GM12878 (cell line): ENCODE measurements around the gene GREB1. TPM values are rescaled to one million over a fixed set of nuclear protein-coding genes. Genes with fewer than 3 reads are reported as not detected.

Source experiments
- ATAC-seq: fragments of 200-7000 bp; cut with Tn5 transposase; 3 replicates; pipeline ENCODE4 v1.9.1; 2020; ENCODE audit warnings: mild to moderate bottlenecking, moderate library complexity
- BruUV-seq: library from RNA; stranded (reverse); fragments of 400-500 nt; replicated peaks from 2 replicates; lab custom pipeline; 2021; lab: Mats Ljungman, UMichigan
- CTCF ChIA-PET: fragments of 300-600 bp; sonication (Branson Sonifier 250); formaldehyde crosslinking; extraction: SDS; loops from one replicate; lab custom pipeline; 2021; ENCODE audit warnings: inconsistent platforms; lab: Yijun Ruan, JAX
- POLR2A ChIA-PET: fragments of 350-600 bp; formaldehyde crosslinking; extraction: SDS; loops from one replicate; lab custom pipeline; 2021; ENCODE audit warnings: inconsistent platforms; lab: Charles Lee
- RAD21 ChIA-PET: fragments of 300-600 bp; sonication (Branson Sonifier 250); formaldehyde crosslinking; loops from one replicate; lab custom pipeline; 2023; ENCODE audit warnings: antibody characterized with exemption; ENCODE audit not compliant: unreplicated experiment; lab: Charles Lee
- SMC1A ChIA-PET: fragments of 300-600 bp; sonication (Branson Sonifier 250); formaldehyde crosslinking; loops from one replicate; lab custom pipeline; 2023; ENCODE audit not compliant: unreplicated experiment, uncharacterized antibody; lab: Charles Lee
- DNase-seq: peaks from one replicate; pipeline ENCODE4 v3.0.0-alpha.2; 2011; ENCODE audit warnings: low read depth, low spot score
- FAIRE-seq: peaks from 3 replicates; lab custom pipeline; 2011; peaks lifted over from hg19 to GRCh38; lab: Jason Lieb, UNC
- H2AFZ ChIP-seq: 2 replicates; pipeline ENCODE4 v1.6.0; 2011; ENCODE audit warnings: low read depth, low read length, control low read depth; ENCODE audit not compliant: control insufficient read depth
- H3K27ac ChIP-seq: 2 replicates; pipeline ENCODE4 v1.5.1; 2011; ENCODE audit warnings: control low read depth; ENCODE audit not compliant: control insufficient read depth, insufficient read depth
- H3K27me3 ChIP-seq, 2 experiments: replicated peaks in 1 of 2; 2 replicates each; pipeline versions ENCODE4 v1.6.0 to v1.6.1; 2011; ENCODE audit warnings: low read length in 1 of 2; ENCODE audit not compliant: control insufficient read depth in 2 of 2, insufficient read depth in 2 of 2
- H3K36me3 ChIP-seq, 2 experiments: 2 replicates each; pipeline ENCODE4 v1.5.1; 2011; ENCODE audit warnings: low read length in 1 of 2; ENCODE audit not compliant: control insufficient read depth in 2 of 2, insufficient read depth in 2 of 2
- H3K4me1 ChIP-seq: 2 replicates; pipeline ENCODE4 v1.6.1; 2011; ENCODE audit warnings: mild to moderate bottlenecking, low read length, moderate library complexity, mixed read lengths; ENCODE audit not compliant: control insufficient read depth, insufficient read depth
- H3K4me2 ChIP-seq: 2 replicates; pipeline ENCODE4 v1.6.0; 2011; ENCODE audit warnings: control low read depth; ENCODE audit not compliant: control insufficient read depth, insufficient read depth
- H3K4me3 ChIP-seq: fragments of 200-600 bp; sonication (generic); 2 replicates; pipeline ENCODE4 v1.5.1; 2016
- H3K79me2 ChIP-seq: 2 replicates; pipeline ENCODE4 v1.6.0; 2011; ENCODE audit warnings: low read length; ENCODE audit not compliant: control insufficient read depth, insufficient read depth
- H3K9ac ChIP-seq: 2 replicates; pipeline ENCODE4 v1.8.0; 2011; ENCODE audit warnings: low read length, control low read depth, mixed read lengths; ENCODE audit not compliant: control insufficient read depth, insufficient read depth
- H3K9me3 ChIP-seq: replicated peaks from 3 replicates; pipeline ENCODE4 v1.5.1; 2011; ENCODE audit warnings: mild to moderate bottlenecking, low read length; ENCODE audit not compliant: control insufficient read depth, insufficient read depth
- H4K20me1 ChIP-seq: 2 replicates; pipeline ENCODE4 v1.6.0; 2011; ENCODE audit not compliant: control insufficient read depth, insufficient read depth
- CREB1 ChIP-seq: IDR thresholded peaks from 2 replicates; pipeline ENCODE4 v1.6.1; 2012; ENCODE audit warnings: low read depth, mild to moderate bottlenecking, inconsistent platforms
- GABPA ChIP-seq: IDR thresholded peaks from 2 replicates; pipeline ENCODE4 v1.6.1; 2014; ENCODE audit warnings: antibody characterized with exemption, low read depth, mild to moderate bottlenecking, inconsistent platforms
- MLLT1 ChIP-seq: fragments of 450-650 bp; IDR thresholded peaks from 2 replicates; pipeline ENCODE4 v1.6.1; 2016; ENCODE audit warnings: mild to moderate bottlenecking
- NFXL1 ChIP-seq: fragments of 450-650 bp; IDR thresholded peaks from 2 replicates; pipeline ENCODE4 v1.6.1; 2017; ENCODE audit warnings: antibody characterized with exemption, mild to moderate bottlenecking, borderline replicate concordance
- NRF1 ChIP-seq: conservative IDR thresholded peaks from 2 replicates; pipeline ENCODE4 v1.6.1; 2011; ENCODE audit warnings: mild to moderate bottlenecking, low read depth, low read length, improper control_type of control experiment
- SIX5 ChIP-seq: IDR thresholded peaks from 2 replicates; pipeline ENCODE4 v1.6.1; 2011; ENCODE audit warnings: mild to moderate bottlenecking, low read depth, low read length, moderate library complexity; ENCODE audit not compliant: severe bottlenecking
- ZBTB11 ChIP-seq: fragments of 450-650 bp; formaldehyde crosslinking; IDR thresholded peaks from 2 replicates; pipeline ENCODE4 v1.5.0; 2022; ENCODE audit warnings: mild to moderate bottlenecking, missing genetic modification characterization
- ZBTB4 ChIP-seq: fragments of 450-650 bp; formaldehyde crosslinking; IDR thresholded peaks from 2 replicates; pipeline ENCODE4 v1.4.0; 2022; ENCODE audit warnings: mild to moderate bottlenecking, moderate library complexity
- ZNF217 ChIP-seq: fragments of 450-650 bp; IDR thresholded peaks from 2 replicates; pipeline ENCODE4 v1.6.1; 2017; ENCODE audit warnings: antibody characterized with exemption, mild to moderate bottlenecking
- WGBS: methylation state at CpG from one replicate; pipeline ENCODE4 v1.1.6; 2016; ENCODE audit warnings: low lambda C conversion rate; ENCODE audit not compliant: insufficient replicate concordance, insufficient coverage; ENCODE audit errors: missing lambda C conversion rate; 5-methylcytosine and 5-hydroxymethylcytosine counted together
- in situ Hi-C: fragments of 300-500 bp; cut with MboI; formaldehyde crosslinking; loops from 9 replicates; pipeline ENCODE4 v1.14.3; 2018; ENCODE audit warnings: mixed read lengths
- intact Hi-C: fragments of 100-400 bp; cut with micrococcal nuclease; formaldehyde crosslinking; loops from one replicate; pipeline ENCODE4 v1.14.2; 2022; ENCODE audit not compliant: unreplicated experiment
- polyA plus RNA-seq, 11 experiments: library from polyadenylated mRNA; depleted of rRNA in 4 of 11; unstranded in 6 of 11; stranded (reverse) in 5 of 11; fragments of >200 nt; fragmentation: Nextera tagmentation in 4 of 11; fragmentation: Illumina TruSeq in 1 of 11; extraction: Ambion mirVana in 4 of 11; extraction: Trizol in 1 of 11; gene quantifications; 1 replicate in 1 of 11; 2 replicates in 10 of 11; pipeline versions ENCODE4 v1.2.1 to v1.2.3, GENCODE V29; 2011 to 2016; ENCODE audit warnings: inconsistent platforms in 2 of 11, missing spikeins in 2 of 11, low read depth in 1 of 11
- total RNA-seq, 4 experiments: library from RNA; depleted of rRNA in 3 of 4; stranded (reverse); fragments of >200 nt in 3 of 4; fragmentation: Illumina TruSeq in 1 of 4; extraction: Trizol in 1 of 4; gene quantifications; 2 replicates each; pipeline versions ENCODE4 v1.2.1 to v1.2.3, GENCODE V29; 2013 to 2021

Gene GREB1
- total and polyA plus RNA-seq, 10 of the 15 experiments (the other 5 are each of a cell fraction or from before 2014, with no cell fraction given), result 0.09 to 2.1 (median 0.37) TPM; not detected in 1

- ChIA-PET RAD21 (no interaction called here), CTCF (no interaction called here), SMC1A (no interaction called here), POLR2A (no interaction called here)
- Histone ChIP-seq H3K4me1 (no peaks in the 10 kb centered on the region), H3K9me3 (no peaks in the 10 kb centered on the region), H3K36me3 (no peaks in the 10 kb centered on the region), H3K27ac (no peak overlapping the region), H2AFZ (no peak overlapping the region), H3K9ac (no peak overlapping the region), H3K4me2 (no peak overlapping the region), H4K20me1 (no peaks in the 10 kb centered on the region), H3K4me3 (no peak overlapping the region), H3K27me3 (peaks cover 0 to 2% of the 10 kb centered on the region in 2 experiments; a peak in 1 of 4 replicates), H3K79me2 (no peaks in the 10 kb centered on the region)
- BruUV-seq, result no TSS peak
- WGBS, result 37% methylated on average over 20 of the region's 20 CpGs
- no peak for TF ChIP-seq CREB1
- TF ChIP-seq ZBTB11 (CRISPR knock-in tag), result no peak
- no peak for TF ChIP-seq ZBTB4
- no peak for TF ChIP-seq ZNF217
- TF ChIP-seq NRF1, result no peak
- TF ChIP-seq SIX5, result no peak
- TF ChIP-seq GABPA, result no peak
- no peak for TF ChIP-seq NFXL1
- TF ChIP-seq MLLT1, result no peak
- ATAC-seq (no peak), DNase-seq (no peak), FAIRE-seq (no peak)
- intact Hi-C loops (no loop called here), in situ Hi-C loops (no loop called here)
These were observed 78.8 kb downstream of the GREB1 start for GRCh38 chr2:11612553-11613215.
